Mononuclear cell (primary cell): ENCODE data around the gene FAM170B. TPM values are rescaled to one million over a fixed set of nuclear protein-coding genes. Genes with fewer than 3 reads are reported as not detected.

Experiments
- H3K27me3 ChIP-seq: 2 replicates; pipeline ENCODE4 v1.6.0; 2011; ENCODE audit warnings: low read length, control low read depth; ENCODE audit not compliant: insufficient read depth
- H3K4me1 ChIP-seq: 2 replicates; pipeline ENCODE4 v1.5.1; 2011; ENCODE audit warnings: mild to moderate bottlenecking, low read length, control low read depth; ENCODE audit not compliant: insufficient read depth
- H3K4me3 ChIP-seq: 2 replicates; pipeline ENCODE4 v1.5.1; 2011; ENCODE audit warnings: mild to moderate bottlenecking, low read length, moderate library complexity
- H3K9me3 ChIP-seq: 2 replicates; pipeline ENCODE4 v1.5.1; 2011; ENCODE audit warnings: low read depth, mild to moderate bottlenecking, control low read depth, low read length
- total RNA-seq: library from RNA; depleted of rRNA; stranded (reverse); fragments of >200 nt; gene quantifications from one replicate; pipeline ENCODE4 v1.2.3, GENCODE V29; 2012

Gene FAM170B
- total RNA-seq, 1 donor = not detected

DNA sequence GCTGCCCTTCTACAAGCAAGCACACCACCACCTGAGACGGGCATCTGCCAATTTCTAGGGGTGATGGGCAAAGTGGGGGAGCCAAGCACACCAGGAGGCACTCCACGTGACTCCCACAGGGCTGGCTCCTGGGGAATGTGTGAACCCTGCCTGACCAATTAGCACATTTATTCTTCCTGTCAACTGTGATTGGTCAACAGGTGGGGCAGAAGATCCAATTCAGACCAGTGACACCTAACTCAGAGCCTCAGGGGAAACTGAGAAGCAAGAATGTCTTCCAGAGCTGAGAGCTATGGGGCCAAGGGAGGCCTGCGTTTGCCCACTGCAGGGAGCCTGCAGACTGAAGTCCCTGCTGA is 38.9 kb upstream of the FAM170B start:
- no peaks in the 10 kb centered on the region for H3K9me3 ChIP-seq
- H3K4me1 ChIP-seq = peaks cover 33% of the 10 kb centered on the region
- H3K4me3 ChIP-seq = no peak overlapping the region
- no peaks in the 10 kb centered on the region for H3K27me3 ChIP-seq

- Histone ChIP-seq H3K4me3 (no peak overlapping the region), H3K27me3 (no peaks in the 10 kb centered on the region), H3K4me1 (peaks cover 27% of the 10 kb centered on the region), H3K9me3 (no peaks in the 10 kb centered on the region)
Measured at GRCh38 chr10:49172061-49172776, 38.4 kb upstream of the FAM170B start.

GRCh38 chr10:49171326-49172060 is 37.7 kb upstream of the FAM170B start:
- Histone ChIP-seq H3K4me1 (peaks cover 20% of the 10 kb centered on the region), H3K4me3 (no peak overlapping the region), H3K27me3 (no peaks in the 10 kb centered on the region), H3K9me3 (no peaks in the 10 kb centered on the region)

DNA sequence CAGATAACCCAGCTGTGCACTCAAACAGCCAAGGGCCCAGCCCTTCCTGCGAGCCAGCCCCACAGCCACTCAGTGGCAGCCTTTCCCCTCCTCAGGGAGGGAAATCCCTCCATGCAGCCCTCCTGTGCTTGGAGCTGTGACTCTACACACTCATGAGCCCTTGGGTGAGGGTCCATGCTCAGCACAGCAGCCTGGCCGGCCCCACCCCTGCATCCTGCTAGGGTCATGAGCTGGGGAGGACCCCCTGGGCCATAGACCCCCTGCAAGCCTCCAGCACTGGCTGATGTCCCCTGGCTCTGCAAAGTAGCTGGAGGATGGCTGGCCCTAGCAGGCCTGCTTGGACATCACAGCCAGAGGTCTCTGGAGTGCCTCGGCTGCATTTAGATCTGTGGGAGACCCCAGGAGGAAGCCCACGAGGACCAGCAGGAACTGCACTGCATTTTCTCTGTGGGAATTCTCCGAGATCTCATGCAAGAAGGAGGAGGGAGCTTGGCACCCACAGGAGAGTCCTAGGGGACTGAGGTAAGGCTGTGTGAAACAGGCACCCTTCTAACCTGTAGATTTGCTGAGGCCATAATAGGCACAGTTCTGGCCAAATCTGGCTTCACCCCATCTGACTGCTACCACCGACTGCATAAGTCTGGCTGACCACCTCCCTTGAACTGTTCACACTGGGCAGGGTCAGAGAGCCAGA is 37.0 kb upstream of the FAM170B start:
- Histone ChIP-seq H3K27me3 (no peaks in the 10 kb centered on the region), H3K4me1 (peaks cover 20% of the 10 kb centered on the region), H3K4me3 (no peak overlapping the region), H3K9me3 (no peaks in the 10 kb centered on the region)

DNA sequence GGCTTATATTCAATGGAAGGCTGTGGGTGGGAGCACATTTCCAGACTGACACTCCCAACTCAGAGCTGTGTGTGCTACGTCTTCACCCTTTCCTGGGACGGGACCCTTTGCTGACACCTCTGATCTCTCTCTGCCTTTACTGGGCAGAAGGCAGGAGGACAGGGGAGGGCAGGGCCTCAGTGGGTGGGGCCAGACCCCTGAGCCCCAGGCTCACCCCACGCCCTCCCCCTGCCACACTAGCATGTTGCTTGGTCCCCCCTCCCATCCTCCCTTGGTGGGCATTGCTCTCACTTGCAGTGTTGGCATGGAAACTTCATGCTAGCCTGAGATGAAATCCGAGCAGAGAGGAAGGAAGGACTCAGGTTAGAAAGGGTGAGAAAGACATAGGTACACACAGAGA is 36.0 kb upstream of the FAM170B start:
- Histone ChIP-seq H3K9me3 (no peaks in the 10 kb centered on the region), H3K4me1 (peaks cover 20% of the 10 kb centered on the region), H3K27me3 (no peaks in the 10 kb centered on the region), H3K4me3 (no peak overlapping the region)

DNA sequence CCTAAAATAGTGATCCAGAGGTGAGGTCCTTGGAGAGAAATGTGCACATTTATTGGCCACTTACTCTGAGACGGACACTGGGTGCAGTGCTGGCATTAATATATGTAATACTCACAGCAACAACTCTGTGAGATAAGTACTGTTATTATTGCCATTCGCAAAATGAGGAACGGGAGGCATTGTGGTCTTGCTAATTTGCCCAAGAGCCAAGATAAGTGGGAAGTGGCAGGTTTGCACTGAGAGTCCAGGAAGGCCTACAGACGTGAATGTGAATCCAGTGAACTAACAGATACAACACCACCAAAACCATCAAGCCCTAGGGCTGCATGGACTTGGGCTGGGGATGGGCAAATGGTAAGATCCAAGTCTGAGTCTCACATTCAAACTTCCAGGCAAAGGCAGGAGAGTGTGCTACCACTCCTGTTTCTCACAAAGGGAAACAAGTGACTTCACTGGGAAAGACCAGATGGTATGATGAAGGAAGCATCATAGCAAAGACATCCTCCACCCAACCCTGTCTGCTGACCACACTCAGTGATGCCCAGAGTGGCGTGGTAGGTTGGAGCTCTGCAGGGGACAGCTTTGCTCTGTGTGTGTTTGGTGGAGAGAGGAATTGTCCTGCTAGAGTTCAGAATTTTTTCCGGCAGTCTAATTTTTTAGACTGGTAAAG is 35.1 kb upstream of the FAM170B start:
- Histone ChIP-seq H3K9me3 (no peaks in the 10 kb centered on the region), H3K27me3 (no peaks in the 10 kb centered on the region), H3K4me1 (peaks cover 14% of the 10 kb centered on the region)

GRCh38 chr10:49168171-49168540 is 34.3 kb upstream of the FAM170B start:
- Histone ChIP-seq H3K4me3 (no peak overlapping the region), H3K4me1 (peaks cover 10% of the 10 kb centered on the region), H3K9me3 (no peaks in the 10 kb centered on the region)

More for the DNA sequence above, 35.1 kb upstream of the FAM170B start:
- no peak overlapping the region for H3K4me3 ChIP-seq

GRCh38 chr10:49167425-49168170 is 33.8 kb upstream of the FAM170B start:
- H3K9me3 ChIP-seq = no peaks in the 10 kb centered on the region
- no peak overlapping the region for H3K4me3 ChIP-seq
- peaks cover 10% of the 10 kb centered on the region for H3K4me1 ChIP-seq
- no peaks in the 10 kb centered on the region for H3K27me3 ChIP-seq

More at GRCh38 chr10:49168171-49168540, 34.3 kb upstream of the FAM170B start:
- H3K27me3 ChIP-seq = no peaks in the 10 kb centered on the region

DNA sequence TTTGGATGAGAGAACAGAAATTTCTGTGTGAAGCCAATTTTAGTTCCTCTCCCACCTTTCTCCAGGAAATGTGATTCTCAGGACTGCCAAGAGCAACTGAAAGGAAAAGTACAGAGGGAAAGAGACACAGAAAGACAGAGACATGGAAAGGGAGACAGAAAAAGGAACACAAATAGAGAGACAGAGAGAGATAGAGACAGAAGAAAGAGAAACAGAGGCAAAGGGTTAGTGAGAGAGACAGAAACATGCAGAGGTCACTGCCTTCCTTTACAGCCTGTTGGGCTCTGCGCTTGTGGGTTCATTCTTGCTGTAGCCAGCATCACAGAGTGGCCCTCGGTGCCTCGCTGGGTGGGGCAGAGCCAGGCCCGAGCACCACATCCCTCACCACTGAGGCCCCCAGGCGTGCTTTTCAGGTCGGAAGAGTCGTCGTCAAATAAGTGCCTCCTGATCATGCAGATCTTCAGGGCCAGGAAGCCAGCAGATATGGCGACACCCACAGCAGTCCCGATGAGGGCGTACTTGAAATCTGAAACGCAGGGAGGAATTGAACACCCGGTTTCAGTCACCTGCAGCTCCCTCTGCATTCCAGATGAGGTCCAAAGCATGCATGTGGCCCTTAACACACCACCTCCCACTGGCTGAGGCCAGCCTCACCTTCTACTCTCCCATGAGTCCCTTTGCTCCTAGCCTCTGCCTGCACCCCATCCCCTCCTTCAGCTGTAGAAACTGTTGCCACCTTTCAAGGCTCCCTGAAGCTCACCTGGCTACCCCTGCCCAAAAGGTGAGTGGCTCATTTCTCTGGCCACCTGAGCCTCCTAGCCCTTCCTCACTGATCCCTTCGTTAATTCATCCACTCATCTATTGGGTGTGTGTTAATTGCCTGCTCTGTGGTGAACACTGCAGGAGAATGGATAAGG is 32.9 kb upstream of the FAM170B start:
- H3K9me3 ChIP-seq = no peaks in the 10 kb centered on the region

GRCh38 chr10:49165821-49166483 is 32.1 kb upstream of the FAM170B start:
- Histone ChIP-seq H3K9me3 (no peaks in the 10 kb centered on the region), H3K4me3 (no peak overlapping the region), H3K4me1 (peaks cover 10% of the 10 kb centered on the region), H3K27me3 (no peaks in the 10 kb centered on the region)

More for the DNA sequence above, 32.9 kb upstream of the FAM170B start:
- Histone ChIP-seq H3K4me1 (peaks cover 10% of the 10 kb centered on the region), H3K27me3 (no peaks in the 10 kb centered on the region), H3K4me3 (no peak overlapping the region)

DNA sequence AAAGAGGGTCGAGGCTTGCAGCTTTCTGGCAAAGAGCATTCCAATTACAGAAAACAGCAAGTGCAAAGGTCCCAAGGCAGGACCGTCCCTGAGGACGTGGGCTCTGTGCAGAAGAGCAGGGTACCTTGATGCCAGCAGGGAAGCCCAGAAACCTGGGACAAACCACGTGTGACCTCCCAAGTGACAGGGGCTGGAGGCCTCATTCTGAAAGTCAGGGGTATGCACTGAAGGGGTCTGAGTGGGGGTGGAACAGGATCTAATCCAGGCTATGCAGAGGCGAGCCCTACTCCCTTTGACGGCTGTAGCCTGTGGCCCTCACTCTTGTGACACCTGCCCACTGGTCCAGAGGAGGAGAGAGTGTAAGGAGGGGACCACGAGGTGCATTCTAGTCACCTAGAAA is 31.4 kb upstream of the FAM170B start:
- no peaks in the 10 kb centered on the region for H3K9me3 ChIP-seq
- H3K4me1 ChIP-seq = peaks cover 10% of the 10 kb centered on the region
- H3K27me3 ChIP-seq = no peaks in the 10 kb centered on the region
- H3K4me3 ChIP-seq = no peak overlapping the region

- Histone ChIP-seq H3K4me3 (no peak overlapping the region), H3K27me3 (no peaks in the 10 kb centered on the region), H3K9me3 (no peaks in the 10 kb centered on the region), H3K4me1 (peaks cover 10% of the 10 kb centered on the region)
Measured at GRCh38 chr10:49164559-49165188, 30.9 kb upstream of the FAM170B start.

GRCh38 chr10:49163741-49164140 is 29.9 kb upstream of the FAM170B start:
- H3K27me3 ChIP-seq = no peaks in the 10 kb centered on the region
- peaks cover 3% of the 10 kb centered on the region for H3K4me1 ChIP-seq
- no peaks in the 10 kb centered on the region for H3K9me3 ChIP-seq
- no peak overlapping the region for H3K4me3 ChIP-seq
